DND-41 (cell line): ENCODE results near the gene COPG2.
"Not testable (repeated sequence)": the region's sequence is repeated elsewhere in the genome, so short reads cannot be mapped to it uniquely, and the experiment has no call there.

Experiments used
- ATAC-seq: fragments of 200-7000 bp; cut with Tn5 transposase; 3 replicates; pipeline ENCODE4 v1.9.1; 2021; ENCODE audit warnings: low read depth; ENCODE audit not compliant: insufficient read depth
- DNase-seq: peaks from one replicate; pipeline ENCODE4 v3.0.0-alpha.2; 2020
- H2AFZ ChIP-seq: 2 replicates; pipeline ENCODE4 v1.6.0; 2012; ENCODE audit warnings: low read depth, low read length
- H3K27ac ChIP-seq: 2 replicates; pipeline ENCODE4 v1.5.1; 2012; ENCODE audit warnings: low read length, inconsistent platforms
- H3K27me3 ChIP-seq: fragments of 200-600 bp; sonication (generic); 2 replicates; pipeline ENCODE4 v1.6.0; 2012; ENCODE audit warnings: low read length, mild to moderate bottlenecking, inconsistent platforms; ENCODE audit not compliant: insufficient read depth, poor library complexity
- H3K36me3 ChIP-seq: 2 replicates; pipeline ENCODE4 v1.5.1; 2012; ENCODE audit warnings: low read length, inconsistent platforms; ENCODE audit not compliant: insufficient read depth
- H3K4me1 ChIP-seq: 2 replicates; pipeline ENCODE4 v1.5.1; 2012; ENCODE audit warnings: mild to moderate bottlenecking, low read length; ENCODE audit not compliant: insufficient read depth
- H3K4me2 ChIP-seq: 2 replicates; pipeline ENCODE4 v1.6.0; 2012; ENCODE audit warnings: mild to moderate bottlenecking, moderate library complexity, low read length, inconsistent platforms; ENCODE audit not compliant: insufficient read depth
- H3K4me3 ChIP-seq, 2 experiments: fragments of 200-600 bp in 1 of 2; shearing (Covaris generic) in 1 of 2; 2 replicates each; pipeline ENCODE4 v1.5.1; 2012 to 2016; ENCODE audit warnings: inconsistent platforms in 2 of 2, low read length in 2 of 2, mild to moderate bottlenecking in 2 of 2, low read depth in 1 of 2, moderate library complexity in 1 of 2
- H3K79me2 ChIP-seq: 2 replicates; pipeline ENCODE4 v1.6.0; 2012; ENCODE audit warnings: low read length, inconsistent platforms; ENCODE audit not compliant: insufficient read depth
- H3K9ac ChIP-seq: 2 replicates; pipeline ENCODE4 v1.6.0; 2012; ENCODE audit warnings: low read depth, mild to moderate bottlenecking, inconsistent platforms, low read length, moderate library complexity
- H3K9me3 ChIP-seq: 2 replicates; pipeline ENCODE4 v1.5.1; 2012; ENCODE audit warnings: low read length, moderate library complexity, mild to moderate bottlenecking, inconsistent platforms; ENCODE audit not compliant: insufficient read depth, severe bottlenecking
- H4K20me1 ChIP-seq: 2 replicates; pipeline ENCODE4 v1.6.0; 2012; ENCODE audit warnings: low read length; ENCODE audit not compliant: insufficient read depth
- EZH2 ChIP-seq: IDR thresholded peaks from 3 replicates; pipeline ENCODE4 v1.6.1; 2012; ENCODE audit warnings: borderline replicate concordance, low read depth, mild to moderate bottlenecking, moderate library complexity, low read length, inconsistent platforms; ENCODE audit not compliant: severe bottlenecking
- TF ChIP-seq, protein P1 (sequence below): IDR thresholded peaks from 2 replicates; pipeline ENCODE4 v1.5.1; 2012; ENCODE audit warnings: borderline replicate concordance, low read length, moderate library complexity, mild to moderate bottlenecking; ENCODE audit not compliant: poor library complexity, severe bottlenecking; ENCODE audit errors: extremely low read depth

The COPG2 gene

DNA sequence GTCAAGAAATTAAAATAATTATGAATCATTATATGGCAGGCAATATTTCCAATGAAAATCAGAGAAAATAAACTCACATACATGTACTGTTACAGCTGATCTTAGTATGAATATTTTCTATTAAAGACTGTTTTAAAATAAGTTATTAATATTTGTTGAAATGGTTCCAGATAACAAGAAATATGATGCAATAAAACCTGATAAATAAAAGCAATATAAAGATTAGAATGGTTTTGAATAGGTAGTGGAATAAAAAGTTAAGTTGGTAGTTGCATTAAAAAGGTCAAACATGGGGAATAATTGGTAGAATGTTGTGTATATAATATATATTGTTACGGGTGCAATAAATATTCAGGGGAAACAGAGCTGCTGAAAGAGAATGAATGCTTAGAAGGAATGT, 124.2 kb downstream of the COPG2 start:
- TF ChIP-seq, protein P1, sequence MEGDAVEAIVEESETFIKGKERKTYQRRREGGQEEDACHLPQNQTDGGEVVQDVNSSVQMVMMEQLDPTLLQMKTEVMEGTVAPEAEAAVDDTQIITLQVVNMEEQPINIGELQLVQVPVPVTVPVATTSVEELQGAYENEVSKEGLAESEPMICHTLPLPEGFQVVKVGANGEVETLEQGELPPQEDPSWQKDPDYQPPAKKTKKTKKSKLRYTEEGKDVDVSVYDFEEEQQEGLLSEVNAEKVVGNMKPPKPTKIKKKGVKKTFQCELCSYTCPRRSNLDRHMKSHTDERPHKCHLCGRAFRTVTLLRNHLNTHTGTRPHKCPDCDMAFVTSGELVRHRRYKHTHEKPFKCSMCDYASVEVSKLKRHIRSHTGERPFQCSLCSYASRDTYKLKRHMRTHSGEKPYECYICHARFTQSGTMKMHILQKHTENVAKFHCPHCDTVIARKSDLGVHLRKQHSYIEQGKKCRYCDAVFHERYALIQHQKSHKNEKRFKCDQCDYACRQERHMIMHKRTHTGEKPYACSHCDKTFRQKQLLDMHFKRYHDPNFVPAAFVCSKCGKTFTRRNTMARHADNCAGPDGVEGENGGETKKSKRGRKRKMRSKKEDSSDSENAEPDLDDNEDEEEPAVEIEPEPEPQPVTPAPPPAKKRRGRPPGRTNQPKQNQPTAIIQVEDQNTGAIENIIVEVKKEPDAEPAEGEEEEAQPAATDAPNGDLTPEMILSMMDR, result no peak
- no peak for TF ChIP-seq EZH2
- no peaks in the 10 kb centered on the region for H3K27me3 ChIP-seq
- no peaks in the 10 kb centered on the region for H3K79me2 ChIP-seq
- H2AFZ ChIP-seq, result no peak overlapping the region
- no peak overlapping the region for H3K27ac ChIP-seq
- no peaks in the 10 kb centered on the region for H4K20me1 ChIP-seq
- H3K9me3 ChIP-seq, result no peaks in the 10 kb centered on the region
- no peak overlapping the region for H3K4me2 ChIP-seq
- H3K9ac ChIP-seq, result no peak overlapping the region
- ATAC-seq, result no peak
- H3K4me3 ChIP-seq, result no peak overlapping the region
- DNase-seq, result no peak
- no peaks in the 10 kb centered on the region for H3K4me1 ChIP-seq
- H3K36me3 ChIP-seq, result peaks cover 6% of the 10 kb centered on the region; the same call in 1 of the 2 replicates

DNA sequence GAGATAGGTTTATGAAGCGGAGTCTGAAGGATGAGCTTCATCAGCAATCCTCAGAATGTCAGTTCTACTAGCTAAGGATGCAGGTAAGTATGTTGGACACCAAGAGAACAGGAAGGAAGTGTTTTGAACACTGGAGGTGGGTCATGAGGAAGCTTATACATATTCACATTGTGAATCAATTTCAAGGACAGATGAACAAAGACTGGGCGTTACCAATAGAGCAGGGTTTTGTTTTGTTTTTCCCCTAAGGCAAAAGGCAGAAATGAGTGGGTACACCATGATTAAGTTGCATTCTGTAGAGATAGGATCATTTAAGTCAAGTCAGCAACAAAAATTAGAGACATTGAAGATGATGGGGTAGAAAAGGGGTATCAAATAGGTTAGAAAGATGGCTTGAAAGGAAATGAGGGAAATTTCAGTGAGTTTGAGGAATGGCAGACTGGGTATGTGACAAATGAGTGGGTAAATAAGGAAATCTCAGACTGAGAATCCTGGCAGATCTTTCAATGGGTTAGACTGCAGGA, 125.0 kb downstream of the COPG2 start:
- H3K9me3 ChIP-seq, result peaks cover 5% of the 10 kb centered on the region
- no peaks in the 10 kb centered on the region for H3K4me1 ChIP-seq
- no peak overlapping the region for H3K27ac ChIP-seq
- no peaks in the 10 kb centered on the region for H3K27me3 ChIP-seq
- TF ChIP-seq, protein P1, result no peak
- no peak for TF ChIP-seq EZH2
- no peak overlapping the region for H3K9ac ChIP-seq
- H3K4me2 ChIP-seq, result no peak overlapping the region
- peaks cover 9% of the 10 kb centered on the region; the same call in 1 of the 2 replicates for H3K36me3 ChIP-seq
- DNase-seq (no peak), ATAC-seq (no peak)
- H4K20me1 ChIP-seq, result no peaks in the 10 kb centered on the region
- H3K4me3 ChIP-seq, result no peak overlapping the region
- H3K79me2 ChIP-seq, result no peaks in the 10 kb centered on the region
- H2AFZ ChIP-seq, result no peak overlapping the region

DNA sequence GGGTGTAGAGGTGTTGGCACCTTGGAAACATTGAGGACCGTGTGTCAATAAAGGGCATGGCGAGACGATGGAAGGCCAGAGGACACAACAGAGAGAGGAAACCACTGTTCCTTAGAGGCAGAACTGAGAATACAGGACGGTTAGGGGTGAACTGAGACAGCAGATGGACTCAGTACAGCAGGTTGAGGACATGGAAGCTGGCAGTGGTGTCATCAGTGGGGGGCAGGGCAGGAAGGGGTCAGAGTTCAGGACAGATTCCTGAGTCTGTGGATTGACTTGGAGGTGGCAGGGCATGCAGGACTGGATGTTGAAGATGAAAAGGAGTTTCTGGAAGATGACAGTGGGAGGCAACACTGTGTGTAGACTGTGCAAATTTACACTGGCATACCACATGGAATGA, 126.3 kb downstream of the COPG2 start:
- not testable (repeated sequence) for H3K79me2 ChIP-seq, H3K4me2 ChIP-seq, H2AFZ ChIP-seq, H4K20me1 ChIP-seq, DNase-seq, ATAC-seq, H3K9ac ChIP-seq, H3K4me3 ChIP-seq, H3K27ac ChIP-seq, H3K4me1 ChIP-seq, H3K27me3 ChIP-seq
- Histone ChIP-seq H3K36me3 (peaks cover 13% of the 10 kb centered on the region; the same call in 1 of the 2 replicates), H3K9me3 (peaks cover 11% of the 10 kb centered on the region)

DNA sequence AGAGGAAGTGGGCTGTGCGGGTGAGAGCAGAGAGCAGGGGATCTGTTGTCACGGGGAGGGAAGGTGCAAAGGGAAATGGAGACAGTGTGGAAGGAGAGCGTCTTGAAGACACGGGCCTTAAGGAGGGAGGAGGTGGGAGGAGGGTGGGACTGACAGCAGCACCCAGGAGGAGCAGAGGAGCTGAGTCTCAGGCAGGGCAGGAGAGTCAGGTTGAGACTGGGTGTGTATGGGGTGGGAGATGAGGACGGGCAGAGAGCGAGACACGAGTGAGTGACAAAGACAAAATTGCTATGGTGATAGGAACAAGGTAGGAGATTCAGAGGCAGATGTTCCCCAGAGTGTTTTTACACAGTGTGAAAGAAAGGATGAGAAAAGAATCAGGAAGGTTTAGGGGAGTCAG, 127.3 kb downstream of the COPG2 start:
- Histone ChIP-seq H3K36me3 (peaks cover 13% of the 10 kb centered on the region; the same call in 1 of the 2 replicates), H3K9me3 (peaks cover 11% of the 10 kb centered on the region)
- H3K79me2 ChIP-seq, H3K27me3 ChIP-seq, ATAC-seq, H3K4me1 ChIP-seq, H4K20me1 ChIP-seq, H2AFZ ChIP-seq, H3K9ac ChIP-seq, DNase-seq, H3K27ac ChIP-seq, H3K4me2 ChIP-seq, H3K4me3 ChIP-seq: not testable (repeated sequence)

DNA sequence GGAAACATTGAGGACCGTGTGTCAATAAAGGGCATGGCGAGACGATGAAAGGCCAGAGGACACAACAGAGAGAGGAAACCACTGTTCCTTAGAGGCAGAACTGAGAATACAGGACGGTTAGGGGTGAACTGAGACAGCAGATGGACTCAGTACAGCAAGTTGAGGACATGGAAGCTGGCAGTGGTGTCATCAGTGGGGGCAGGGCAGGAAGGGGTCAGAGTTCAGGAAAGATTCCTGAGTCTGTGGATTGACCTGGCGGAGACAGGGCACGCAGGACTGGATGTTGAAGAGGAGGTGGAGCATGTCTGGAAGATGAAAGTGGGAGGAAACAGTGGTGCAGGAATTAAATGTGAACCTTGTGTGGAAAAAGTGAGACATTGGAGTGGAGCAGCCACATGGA, 130.7 kb downstream of the COPG2 start:
- not testable (repeated sequence) for H3K27ac ChIP-seq, ATAC-seq, DNase-seq, H3K79me2 ChIP-seq, H3K4me3 ChIP-seq, H3K9ac ChIP-seq, H2AFZ ChIP-seq, H4K20me1 ChIP-seq, H3K27me3 ChIP-seq, H3K4me2 ChIP-seq, H3K4me1 ChIP-seq
- Histone ChIP-seq H3K36me3 (peaks cover 13% of the 10 kb centered on the region; the same call in 1 of the 2 replicates), H3K9me3 (peaks cover 11% of the 10 kb centered on the region)
